GM12892 (cell line): ENCODE measurements around the gene TSSK3.
"Not testable (repeated sequence)": the region's sequence is repeated elsewhere in the genome, so short reads cannot be mapped to it uniquely, and the experiment has no call there.

Experiments used
- DNase-seq: peaks from one replicate; pipeline ENCODE4 v3.0.0; 2011; ENCODE audit not compliant: insufficient read length
- FAIRE-seq: peaks from 2 replicates; lab custom pipeline; 2011; peaks lifted over from hg19 to GRCh38; lab: Jason Lieb, UNC
- POLR2A ChIP-seq: IDR thresholded peaks from 2 replicates; pipeline ENCODE4 v1.6.1; 2011; ENCODE audit warnings: low read depth, low read length, control low read depth
- POLR2AphosphoS5 ChIP-seq: IDR thresholded peaks from 2 replicates; pipeline ENCODE4 v1.6.1; 2011; ENCODE audit warnings: low read depth, low read length, control low read depth
- TAF1 ChIP-seq: IDR thresholded peaks from 2 replicates; pipeline ENCODE4 v1.6.1; 2011; ENCODE audit warnings: low read depth, mild to moderate bottlenecking, control low read depth, low read length, borderline replicate concordance

Gene TSSK3

GRCh38 chr1:32353886-32354570, 8.3 kb upstream of the TSSK3 start:
- FAIRE-seq (no peak), DNase-seq (no peak)
- TF ChIP-seq POLR2AphosphoS5 (no peak), POLR2A (no peak), TAF1 (no peak)

DNA sequence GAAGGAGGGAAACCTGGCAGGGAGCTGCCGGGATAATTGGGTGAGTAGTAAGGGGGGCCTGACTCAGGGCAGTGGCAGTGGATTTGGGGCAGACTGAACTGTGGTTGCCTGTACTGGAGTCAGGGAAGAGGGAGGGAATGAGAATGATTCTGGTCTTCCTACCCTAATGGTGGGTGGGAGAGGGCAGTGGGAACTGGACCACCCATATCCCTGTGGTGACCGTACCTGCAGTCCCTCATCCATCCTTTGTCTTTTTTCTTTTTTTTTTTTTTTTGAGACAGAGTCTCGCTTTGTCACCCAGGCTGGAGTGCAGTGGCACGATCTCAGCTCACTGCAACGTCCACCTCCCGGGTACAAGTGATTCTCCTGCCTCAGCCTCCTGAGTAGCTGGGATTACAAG, 6.6 kb upstream of the TSSK3 start:
- FAIRE-seq, DNase-seq: not testable (repeated sequence)

DNA sequence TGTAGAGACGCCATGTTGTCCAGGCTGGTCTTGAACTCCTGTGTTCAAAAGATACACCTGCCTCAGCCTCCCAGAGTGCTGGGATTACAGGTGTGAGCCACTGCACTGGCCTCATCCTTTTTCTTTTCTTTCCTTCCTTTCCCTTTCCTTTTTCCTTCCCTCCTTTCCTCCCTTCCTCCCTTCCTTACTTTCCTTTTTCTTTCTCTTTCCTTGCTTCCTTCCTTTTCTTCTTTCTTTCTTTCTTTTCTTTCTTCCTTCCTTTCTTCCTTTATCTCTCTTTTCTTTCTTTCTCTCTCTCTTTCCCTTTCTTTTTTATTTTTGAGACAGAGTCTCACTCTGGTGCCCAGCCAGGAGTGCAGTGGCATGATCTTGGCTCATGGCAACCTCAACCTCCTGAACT, 5.9 kb upstream of the TSSK3 start:
- DNase-seq (no peak), FAIRE-seq (no peak)
- TF ChIP-seq TAF1 (no peak), POLR2A (no peak), POLR2AphosphoS5 (no peak)

GRCh38 chr1:32357614-32358013, 4.7 kb upstream of the TSSK3 start:
- no peak for FAIRE-seq
- no peak for DNase-seq
- no peak for TF ChIP-seq TAF1
- TF ChIP-seq POLR2A: no peak
- TF ChIP-seq POLR2AphosphoS5: no peak

- no peak for FAIRE-seq
- DNase-seq: no peak
- no peak for TF ChIP-seq POLR2A
- no peak for TF ChIP-seq POLR2AphosphoS5
- no peak for TF ChIP-seq TAF1
Measured at GRCh38 chr1:32358435-32358834, 3.9 kb upstream of the TSSK3 start.

DNA sequence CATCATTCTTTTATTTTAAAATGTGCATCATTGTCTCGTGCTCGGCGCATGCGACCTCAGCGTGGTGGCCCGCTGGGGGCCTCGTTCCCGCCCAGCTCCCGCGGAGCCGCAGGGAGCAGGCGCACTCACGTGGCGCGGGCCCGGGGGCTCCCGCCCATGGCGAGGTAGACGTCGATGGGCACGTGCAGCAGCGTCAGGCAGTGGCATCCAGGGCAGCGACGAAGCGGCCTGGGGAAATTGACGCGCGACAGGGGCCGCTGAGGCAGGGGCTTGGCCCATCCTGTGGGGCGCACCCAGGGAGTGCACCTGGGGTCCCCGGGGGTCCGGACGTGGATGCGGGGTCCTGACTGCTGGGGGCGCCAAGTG, 1.0 kb upstream of the TSSK3 start:
- TF ChIP-seq POLR2AphosphoS5: no peak
- no peak; the same call in 1 of the 2 replicates for TF ChIP-seq POLR2A
- no peak for TF ChIP-seq TAF1
- DNase-seq (no peak), FAIRE-seq (no peak)

DNA sequence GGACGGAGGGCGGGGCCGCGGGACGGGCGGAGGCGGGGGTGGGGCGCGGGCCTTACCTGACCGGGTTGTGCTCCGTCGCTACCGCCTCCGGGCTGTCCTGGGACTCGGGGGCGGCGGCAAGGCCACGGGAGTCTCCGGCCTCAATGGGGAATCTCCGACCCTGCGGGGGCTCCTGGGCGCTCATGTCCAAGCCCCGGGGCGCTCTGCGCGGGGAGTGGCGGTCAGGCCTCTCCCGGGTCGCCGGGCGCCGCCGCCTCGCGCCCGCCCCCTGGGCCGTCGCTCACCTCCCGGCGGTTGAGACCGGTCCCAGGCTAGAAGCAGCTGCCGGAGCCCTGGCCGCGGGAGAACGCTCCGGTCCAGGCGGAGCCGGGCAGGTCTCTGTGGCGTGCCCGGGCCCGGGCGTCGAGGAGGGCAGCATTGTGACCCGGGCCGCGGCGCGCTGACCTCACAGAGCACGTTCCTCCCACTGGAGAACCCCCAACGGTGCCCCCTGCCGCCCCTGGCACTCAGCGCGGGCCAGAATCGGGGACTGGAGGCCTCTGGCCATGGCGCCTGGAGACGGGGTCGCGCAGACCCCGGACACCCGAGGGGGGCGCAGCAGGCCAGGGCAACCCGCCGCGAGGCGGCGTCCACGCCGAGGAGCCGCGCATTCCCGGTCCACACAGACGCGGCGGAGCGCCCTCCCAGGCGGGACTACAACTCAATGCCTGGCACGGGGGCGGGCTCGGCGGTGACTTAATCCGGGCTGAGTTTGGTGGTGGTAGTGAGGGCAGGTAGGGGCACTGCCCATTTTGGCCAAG, 465 bp upstream of the TSSK3 start:
- TF ChIP-seq TAF1 (no peak), POLR2A (peak; percentile 35; the same call in 1 of the 2 replicates)
- peak; percentile 44 for FAIRE-seq
- no peak for DNase-seq

GRCh38 chr1:32363713-32364112, 1.4 kb downstream of the TSSK3 start:
- FAIRE-seq: no peak
- no peak for TF ChIP-seq TAF1
- no peak for TF ChIP-seq POLR2AphosphoS5
- TF ChIP-seq POLR2A: no peak

GRCh38 chr1:32364836-32365235, 2.5 kb downstream of the TSSK3 start:
- TF ChIP-seq TAF1: no peak
- TF ChIP-seq POLR2A: no peak
- no peak for TF ChIP-seq POLR2AphosphoS5
- FAIRE-seq: no peak
- DNase-seq: no peak

More at GRCh38 chr1:32363713-32364112, 1.4 kb downstream of the TSSK3 start:
- DNase-seq: no peak

DNA sequence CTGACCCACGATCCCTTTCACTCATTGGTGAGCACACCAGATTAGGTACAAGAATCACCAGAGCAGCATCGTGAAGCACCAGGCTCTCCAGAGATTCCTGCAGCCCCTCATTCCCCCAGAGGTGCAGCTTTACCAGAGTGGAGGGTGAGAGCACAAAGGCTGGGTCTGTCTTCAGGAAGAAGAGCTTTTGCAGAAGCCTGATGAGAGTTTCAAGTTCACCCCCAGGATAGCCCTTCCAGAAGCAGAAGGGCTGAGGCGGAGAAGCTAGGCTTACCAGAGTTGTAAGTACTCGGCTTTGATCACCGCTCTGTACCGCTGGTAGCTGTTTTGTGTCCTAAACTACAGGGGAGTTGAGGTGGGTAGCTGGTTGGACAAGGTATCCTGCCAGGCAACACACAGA, 3.1 kb downstream of the TSSK3 start:
- FAIRE-seq (no peak), DNase-seq (no peak)
- no peak for TF ChIP-seq POLR2A
- no peak for TF ChIP-seq POLR2AphosphoS5
- no peak for TF ChIP-seq TAF1

- no peak for FAIRE-seq
- DNase-seq: no peak
- TF ChIP-seq POLR2A (no peak), TAF1 (no peak), POLR2AphosphoS5 (no peak)
Measured at GRCh38 chr1:32367912-32368635, 5.7 kb downstream of the TSSK3 start.

DNA sequence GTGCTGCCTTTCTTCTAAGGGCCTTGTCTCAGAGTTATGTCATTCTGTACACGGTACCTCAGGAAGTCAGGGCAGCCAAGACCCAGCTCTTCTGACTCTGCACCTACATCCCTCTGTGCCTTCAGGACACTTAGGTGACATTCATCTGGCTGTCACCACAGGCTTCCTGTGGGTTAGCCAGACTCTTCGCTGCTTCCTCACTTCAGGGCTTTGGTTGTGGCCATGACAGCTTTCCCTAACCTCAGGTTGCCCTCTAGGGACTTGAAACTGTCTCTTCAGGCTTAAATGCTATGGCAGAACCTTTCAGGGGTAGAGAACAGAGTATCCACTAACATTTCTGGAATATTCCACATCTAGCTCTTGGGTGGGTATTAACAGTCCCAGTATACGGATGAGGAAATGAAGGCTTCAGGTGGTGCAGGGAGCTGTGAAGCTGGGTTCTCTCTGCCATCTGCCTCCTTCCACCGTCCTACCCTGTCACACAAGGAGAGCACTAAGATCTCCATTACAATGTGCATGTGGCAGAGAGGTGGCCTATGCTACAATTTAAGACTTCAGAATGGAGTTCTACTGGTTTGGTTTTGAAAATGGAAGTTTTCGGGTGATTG, 9.9 kb downstream of the TSSK3 start:
- DNase-seq: no peak
- peak; percentile 85 for FAIRE-seq
- no peak for TF ChIP-seq POLR2AphosphoS5
- TF ChIP-seq POLR2A: no peak
- TF ChIP-seq TAF1: no peak
